GM12864 (cell line): ENCODE results near the gene MINK1.

Experiments
- DNase-seq: peaks from one replicate; pipeline ENCODE4 v3.0.0-alpha.2; 2011; ENCODE audit warnings: low read depth
- H3K4me3 ChIP-seq: 2 replicates; pipeline ENCODE4 v1.5.1; 2011; ENCODE audit warnings: mild to moderate bottlenecking, low read depth, low read length, control low read depth
- TF ChIP-seq, protein P1 (sequence below): IDR thresholded peaks from 2 replicates; pipeline ENCODE4 v1.5.1; 2011; ENCODE audit warnings: low read depth, mild to moderate bottlenecking, moderate library complexity, low read length, control low read depth, inconsistent platforms; ENCODE audit errors: missing control alignments

MINK1 gene

DNA sequence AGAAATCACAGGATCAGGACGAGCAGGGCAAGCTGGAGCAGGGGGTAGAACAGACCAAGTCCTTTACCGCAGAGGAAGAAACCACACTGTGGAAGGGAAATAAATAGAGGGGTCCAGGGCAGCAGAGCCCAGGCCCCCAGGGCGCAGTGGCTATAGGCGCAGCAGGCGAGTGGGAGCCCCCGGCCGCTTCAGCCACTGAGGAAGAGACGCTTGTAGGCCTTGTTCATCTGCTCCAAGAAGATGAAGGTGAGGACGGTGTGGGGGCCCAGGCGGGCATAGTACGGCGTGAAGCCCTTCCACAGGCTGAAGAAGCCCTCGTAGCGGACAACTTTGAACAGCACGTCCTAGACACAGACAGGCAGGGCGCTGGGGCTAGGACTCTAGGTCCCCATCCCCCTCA is 104.4 kb downstream of the MINK1 start:
- TF ChIP-seq, protein P1, sequence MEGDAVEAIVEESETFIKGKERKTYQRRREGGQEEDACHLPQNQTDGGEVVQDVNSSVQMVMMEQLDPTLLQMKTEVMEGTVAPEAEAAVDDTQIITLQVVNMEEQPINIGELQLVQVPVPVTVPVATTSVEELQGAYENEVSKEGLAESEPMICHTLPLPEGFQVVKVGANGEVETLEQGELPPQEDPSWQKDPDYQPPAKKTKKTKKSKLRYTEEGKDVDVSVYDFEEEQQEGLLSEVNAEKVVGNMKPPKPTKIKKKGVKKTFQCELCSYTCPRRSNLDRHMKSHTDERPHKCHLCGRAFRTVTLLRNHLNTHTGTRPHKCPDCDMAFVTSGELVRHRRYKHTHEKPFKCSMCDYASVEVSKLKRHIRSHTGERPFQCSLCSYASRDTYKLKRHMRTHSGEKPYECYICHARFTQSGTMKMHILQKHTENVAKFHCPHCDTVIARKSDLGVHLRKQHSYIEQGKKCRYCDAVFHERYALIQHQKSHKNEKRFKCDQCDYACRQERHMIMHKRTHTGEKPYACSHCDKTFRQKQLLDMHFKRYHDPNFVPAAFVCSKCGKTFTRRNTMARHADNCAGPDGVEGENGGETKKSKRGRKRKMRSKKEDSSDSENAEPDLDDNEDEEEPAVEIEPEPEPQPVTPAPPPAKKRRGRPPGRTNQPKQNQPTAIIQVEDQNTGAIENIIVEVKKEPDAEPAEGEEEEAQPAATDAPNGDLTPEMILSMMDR, result no peak
- H3K4me3 ChIP-seq, result no peak overlapping the region
- no peak for DNase-seq

DNA sequence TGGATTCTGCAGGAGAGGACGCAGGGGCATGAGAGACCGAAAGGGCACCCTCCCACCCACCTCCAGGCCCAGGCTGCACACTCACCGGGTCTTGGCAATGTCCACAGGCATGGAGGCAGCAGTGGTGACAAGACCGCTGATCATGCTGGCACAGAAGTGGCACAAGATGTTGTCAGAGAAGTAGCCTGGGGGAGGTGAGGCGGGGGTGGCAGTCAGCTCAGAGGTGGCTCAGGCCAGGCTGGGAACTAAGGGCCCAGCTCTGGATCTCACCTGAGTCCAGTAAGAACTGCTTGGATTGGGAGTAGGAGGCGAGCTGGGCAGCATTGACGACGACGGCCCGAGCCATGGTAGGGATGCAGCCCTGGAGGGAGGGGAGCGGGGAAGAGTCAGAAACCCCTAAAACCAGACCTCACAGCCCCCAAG is 104.9 kb downstream of the MINK1 start:
- DNase-seq, result no peak
- TF ChIP-seq, protein P1, result no peak
- H3K4me3 ChIP-seq, result no peak overlapping the region

DNA sequence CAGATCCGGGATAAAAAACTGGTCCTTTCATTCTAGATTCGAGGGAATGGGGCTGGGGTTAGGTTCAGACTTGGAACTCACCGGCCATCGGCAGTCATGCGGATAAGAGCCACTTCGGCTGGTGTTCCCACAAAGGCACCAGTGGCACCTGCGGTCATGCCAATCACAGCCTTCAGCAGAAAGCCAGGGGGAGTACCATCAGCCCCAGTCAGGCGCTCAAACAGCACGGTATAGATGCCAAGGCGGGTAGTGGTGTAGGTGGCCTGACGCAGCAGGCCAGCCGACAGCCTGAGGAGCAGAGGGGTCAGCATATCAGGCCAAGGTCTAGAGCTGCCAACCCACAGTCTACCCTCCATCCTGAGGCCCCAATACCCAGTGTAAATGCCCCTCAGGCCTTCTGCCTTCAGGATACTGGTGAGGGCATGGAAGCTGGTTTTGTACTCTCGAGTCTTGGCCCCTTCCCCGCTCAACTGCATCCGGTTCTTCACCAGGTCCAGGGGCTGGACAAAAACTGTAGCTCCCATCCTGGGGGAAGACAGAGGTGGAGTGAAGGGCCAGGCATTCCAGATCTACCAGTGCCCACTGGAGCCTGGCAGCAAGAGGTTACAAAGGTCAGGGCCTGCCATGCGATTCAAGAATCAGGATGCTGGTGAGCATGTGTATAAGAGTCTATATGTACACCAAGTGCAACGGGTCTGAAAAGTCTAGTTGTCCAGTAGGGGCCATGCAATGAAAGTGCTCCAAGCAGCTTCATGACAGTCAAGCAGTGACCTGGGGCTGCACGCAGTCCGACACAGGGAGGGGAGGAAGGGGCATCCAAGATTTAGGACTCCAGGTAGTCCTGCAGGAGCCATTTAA is 105.8 kb downstream of the MINK1 start:
- DNase-seq, result no peak
- TF ChIP-seq, protein P1, result no peak
- H3K4me3 ChIP-seq, result peak overlapping the region; percentile 90

DNA sequence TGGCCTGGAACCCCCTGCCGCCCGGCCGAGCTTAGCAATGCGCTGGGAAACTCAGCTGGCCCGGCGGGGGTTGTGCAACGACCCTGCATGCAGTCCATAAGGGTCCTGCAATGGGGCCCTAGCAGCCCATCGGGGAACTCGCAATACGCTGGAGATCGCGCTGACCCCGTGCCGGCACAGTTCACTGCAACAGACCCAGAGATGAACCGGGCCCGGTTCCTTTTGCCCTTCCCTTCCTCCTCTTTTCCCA is 106.3 kb downstream of the MINK1 start:
- H3K4me3 ChIP-seq, result peak overlapping the region; percentile 90
- no peak for DNase-seq
- TF ChIP-seq, protein P1, result no peak

DNA sequence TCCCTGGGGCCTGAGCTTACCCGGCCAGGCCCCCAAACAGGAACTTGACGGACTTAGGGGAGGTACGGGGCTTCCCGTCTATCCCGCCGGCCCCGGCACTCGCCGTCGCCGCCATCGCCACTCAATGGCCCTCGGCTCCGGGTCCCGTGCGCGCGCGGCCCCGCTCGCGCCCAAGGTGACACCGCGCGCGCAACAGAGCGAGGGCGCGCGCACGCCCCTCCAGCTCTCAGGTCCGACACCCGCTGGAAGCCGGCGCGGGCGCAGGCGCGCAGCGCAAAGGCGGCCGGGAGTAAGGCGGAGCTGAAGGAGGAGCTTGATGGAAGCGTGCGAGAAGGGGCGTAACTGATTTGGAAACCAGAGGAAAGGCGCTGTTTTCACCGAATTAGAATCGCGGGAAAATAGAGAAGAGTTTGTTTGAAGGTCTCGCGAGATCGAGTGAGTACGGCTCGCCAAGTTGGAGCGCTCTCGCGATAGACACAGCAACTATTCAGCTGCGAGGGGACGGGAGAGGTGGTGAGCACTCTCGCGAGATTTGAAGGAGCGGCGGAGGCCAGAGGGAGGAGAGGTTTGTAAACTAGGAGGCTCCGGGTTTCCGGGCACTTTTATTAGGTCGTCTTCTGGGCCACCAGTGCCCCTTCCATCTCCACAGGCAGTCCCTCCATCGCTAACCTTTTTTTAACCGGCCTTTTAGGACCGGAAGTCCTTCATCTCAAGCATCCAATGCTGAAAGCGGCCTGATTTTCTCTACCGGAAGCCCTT is 106.8 kb downstream of the MINK1 start, which contains the start of the genes RNF167 and SLC25A11:
TSS of gene RNF167 (plus strand) at position 473 of the 759 bp plus-strand sequence. CDS start 642 bp downstream, outside the sequence.
TSS of gene SLC25A11 (minus strand) at position 251 of the 759 bp plus-strand sequence. CDS start at position 115, 136 bp downstream.
- H3K4me3 ChIP-seq, result peak within 1 kb of the TSS; percentile 90
- peak; percentile 100 for DNase-seq
- TF ChIP-seq, protein P1, result no peak

DNA sequence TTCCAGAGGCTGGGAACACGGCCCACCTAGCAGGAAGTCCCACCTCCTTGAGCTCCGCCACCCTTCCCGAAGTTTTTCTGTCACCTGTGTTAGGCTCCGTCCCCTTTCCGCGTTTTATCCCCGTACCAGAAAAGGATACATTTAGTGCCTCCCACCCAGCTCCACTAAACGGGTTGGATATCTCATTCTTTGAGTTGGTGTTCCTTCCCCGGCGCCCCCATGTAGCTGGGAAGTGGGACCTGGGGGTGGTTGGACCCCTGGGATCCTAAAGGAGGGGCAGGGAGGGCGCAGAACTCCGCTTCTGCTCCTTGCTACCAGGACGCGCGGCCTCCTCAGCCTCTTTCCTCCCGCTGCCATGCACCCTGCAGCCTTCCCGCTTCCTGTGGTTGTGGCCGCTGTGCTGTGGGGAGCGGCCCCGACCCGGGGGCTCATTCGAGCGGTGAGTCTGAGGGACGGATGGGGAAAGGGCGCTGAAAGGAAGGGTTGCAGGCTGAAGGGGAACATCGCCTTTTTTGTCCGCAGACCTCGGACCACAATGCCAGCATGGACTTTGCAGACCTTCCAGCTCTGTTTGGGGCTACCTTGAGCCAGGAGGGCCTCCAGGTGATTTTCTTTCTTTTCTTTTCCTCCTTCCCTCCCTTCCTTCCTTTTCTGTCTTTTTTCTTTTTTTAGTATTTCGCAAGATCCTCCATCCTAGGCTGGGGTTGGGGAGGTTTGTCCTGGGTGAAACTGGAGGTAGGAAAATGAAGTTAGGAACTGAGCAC is 107.6 kb downstream of the MINK1 start:
- no peak for DNase-seq
- TF ChIP-seq, protein P1, result no peak
- peak overlapping the region; percentile 90 for H3K4me3 ChIP-seq
